Neural progenitor cell (in vitro differentiated cells): ENCODE results near the gene RALGAPA2. TPM values are rescaled to one million over a fixed set of nuclear protein-coding genes. Genes with fewer than 3 reads are reported as not detected.

ENCODE experiments used
- DNase-seq: peaks from one replicate; pipeline ENCODE4 v3.0.0-alpha.2; 2016; ENCODE audit warnings: low spot score
- H2AFZ ChIP-seq: fragments of 200-600 bp; sonication (generic); replicated peaks from 2 replicates; pipeline ENCODE4 v1.6.1; 2016; ENCODE audit warnings: antibody characterized with exemption
- H3F3A ChIP-seq: fragments of 200-600 bp; sonication (generic); 2 replicates; pipeline ENCODE4 v1.6.1; 2016; ENCODE audit warnings: antibody characterized with exemption, low read depth
- H3K27ac ChIP-seq: fragments of 200-600 bp; sonication (generic); 2 replicates; pipeline ENCODE4 v1.5.1; 2016; ENCODE audit warnings: mild to moderate bottlenecking
- H3K27me3 ChIP-seq: fragments of 200-600 bp; sonication (generic); 2 replicates; pipeline ENCODE4 v1.6.1; 2016; ENCODE audit warnings: mild to moderate bottlenecking, moderate library complexity
- H3K36me3 ChIP-seq: fragments of 200-600 bp; sonication (generic); 2 replicates; pipeline ENCODE4 v1.5.1; 2016
- H3K4me1 ChIP-seq: fragments of 200-600 bp; sonication (generic); 2 replicates; pipeline ENCODE4 v1.6.1; 2016; ENCODE audit warnings: mixed run types
- H3K4me2 ChIP-seq: fragments of 200-600 bp; sonication (generic); 2 replicates; pipeline ENCODE4 v1.6.1; 2016
- H3K4me3 ChIP-seq: fragments of 200-600 bp; sonication (generic); 2 replicates; pipeline ENCODE4 v1.5.1; 2016
- H3K79me2 ChIP-seq: fragments of 200-600 bp; sonication (generic); 2 replicates; pipeline ENCODE4 v1.6.1; 2016; ENCODE audit warnings: low read depth
- H3K9ac ChIP-seq: fragments of 200-600 bp; sonication (generic); 2 replicates; pipeline ENCODE4 v1.6.1; 2016
- H3K9me3 ChIP-seq: fragments of 200-600 bp; sonication (generic); 2 replicates; pipeline ENCODE4 v1.5.1; 2016; ENCODE audit warnings: low read depth
- H4K20me1 ChIP-seq: fragments of 200-600 bp; sonication (generic); 2 replicates; pipeline ENCODE4 v1.6.1; 2016; ENCODE audit warnings: low read depth
- H3K27ac Mint-ChIP-seq: 3 replicates; pipeline ENCODE4 v1.8.0; 2021; ENCODE audit warnings: mixed read lengths
- H3K27me3 Mint-ChIP-seq: 2 replicates; pipeline ENCODE4 v1.8.0; 2022; ENCODE audit warnings: low read depth, mild to moderate bottlenecking, inconsistent platforms, moderate library complexity, mixed read lengths; ENCODE audit not compliant: insufficient read depth
- H3K36me3 Mint-ChIP-seq: 3 replicates; pipeline ENCODE4 v1.8.0; 2021; ENCODE audit warnings: mixed read lengths
- H3K4me1 Mint-ChIP-seq: 3 replicates; pipeline ENCODE4 v1.8.0; 2021; ENCODE audit warnings: mixed read lengths
- H3K4me3 Mint-ChIP-seq: 3 replicates; pipeline ENCODE4 v1.8.0; 2021; ENCODE audit warnings: mild to moderate bottlenecking, moderate library complexity, mixed read lengths
- H3K9me3 Mint-ChIP-seq: 3 replicates; pipeline ENCODE4 v1.8.0; 2020; ENCODE audit warnings: mixed read lengths
- CTCF ChIP-seq: fragments of 200-600 bp; sonication (generic); IDR thresholded peaks from 2 replicates; pipeline ENCODE4 v1.5.1; 2017; ENCODE audit warnings: antibody characterized with exemption, mild to moderate bottlenecking
- EZH2 ChIP-seq: fragments of 200-600 bp; sonication (generic); IDR thresholded peaks from 2 replicates; pipeline ENCODE4 v1.6.1; 2017; ENCODE audit warnings: antibody characterized with exemption, mild to moderate bottlenecking, moderate library complexity
- EZH2phosphoT487 ChIP-seq: fragments of 200-600 bp; sonication (generic); IDR thresholded peaks from 2 replicates; pipeline ENCODE4 v1.6.1; 2017; ENCODE audit warnings: antibody characterized with exemption
- total RNA-seq: library from RNA; depleted of rRNA; stranded (reverse); fragments of >200 nt; gene quantifications from 2 replicates; pipeline ENCODE4 v1.2.3, GENCODE V29; 2015; ENCODE audit warnings: low replicate concordance

RALGAPA2 gene
- total RNA-seq, 1 donor from 2014 or later = 25.9 TPM

GRCh38 chr20:20567712-20568111 lies 144.7 kb downstream of the RALGAPA2 start:
- H3K27ac Mint-ChIP-seq = no peak overlapping the region
- no peak overlapping the region for H3K4me3 Mint-ChIP-seq
- no peaks in the 10 kb centered on the region for H3K9me3 ChIP-seq
- H3K9ac ChIP-seq = no peak overlapping the region
- no peaks in the 10 kb centered on the region for H3F3A ChIP-seq
- no peaks in the 10 kb centered on the region for H3K27me3 ChIP-seq
- TF ChIP-seq EZH2phosphoT487 = no peak
- TF ChIP-seq CTCF = no peak
- TF ChIP-seq EZH2 = no peak
- peaks cover 8% of the 10 kb centered on the region for H3K36me3 ChIP-seq
- no peaks in the 10 kb centered on the region for H3K27me3 Mint-ChIP-seq
- no peak overlapping the region for H3K27ac ChIP-seq
- H3K4me3 ChIP-seq = no peak overlapping the region
- H2AFZ ChIP-seq = no peak overlapping the region
- no peak overlapping the region for H3K4me2 ChIP-seq
- peaks cover 6% of the 10 kb centered on the region for H3K36me3 Mint-ChIP-seq
- no peak for DNase-seq
- no peaks in the 10 kb centered on the region for H3K9me3 Mint-ChIP-seq
- no peaks in the 10 kb centered on the region for H3K4me1 Mint-ChIP-seq
- no peaks in the 10 kb centered on the region for H3K4me1 ChIP-seq
- no peaks in the 10 kb centered on the region for H3K79me2 ChIP-seq
- no peaks in the 10 kb centered on the region for H4K20me1 ChIP-seq

GRCh38 chr20:20566516-20566915 lies 145.9 kb downstream of the RALGAPA2 start:
- H3K4me3 Mint-ChIP-seq = no peak overlapping the region
- H3K4me2 ChIP-seq = no peak overlapping the region
- H3K9me3 ChIP-seq = no peaks in the 10 kb centered on the region
- H3K9me3 Mint-ChIP-seq = no peaks in the 10 kb centered on the region
- no peak overlapping the region for H3K9ac ChIP-seq
- no peak for DNase-seq
- H3K27me3 Mint-ChIP-seq = no peaks in the 10 kb centered on the region
- no peak overlapping the region for H3K27ac ChIP-seq
- H4K20me1 ChIP-seq = no peaks in the 10 kb centered on the region
- H3K4me1 Mint-ChIP-seq = no peaks in the 10 kb centered on the region
- H3K27ac Mint-ChIP-seq = no peak overlapping the region
- H2AFZ ChIP-seq = no peak overlapping the region
- H3K4me3 ChIP-seq = no peak overlapping the region
- H3F3A ChIP-seq = no peaks in the 10 kb centered on the region
- no peaks in the 10 kb centered on the region for H3K4me1 ChIP-seq
- TF ChIP-seq CTCF (no peak), EZH2 (no peak), EZH2phosphoT487 (no peak)
- H3K27me3 ChIP-seq = no peaks in the 10 kb centered on the region
- no peaks in the 10 kb centered on the region for H3K79me2 ChIP-seq
- peaks cover 4% of the 10 kb centered on the region for H3K36me3 ChIP-seq
- H3K36me3 Mint-ChIP-seq = peaks cover 6% of the 10 kb centered on the region

- no peak overlapping the region for H3K9ac ChIP-seq
- H3K4me1 Mint-ChIP-seq = no peaks in the 10 kb centered on the region
- TF ChIP-seq CTCF (no peak), EZH2phosphoT487 (no peak), EZH2 (no peak)
- H4K20me1 ChIP-seq = no peaks in the 10 kb centered on the region
- H3K27me3 Mint-ChIP-seq = no peaks in the 10 kb centered on the region
- H3K9me3 ChIP-seq = no peaks in the 10 kb centered on the region
- H2AFZ ChIP-seq = no peak overlapping the region
- no peak overlapping the region for H3K27ac ChIP-seq
- no peaks in the 10 kb centered on the region for H3K79me2 ChIP-seq
- H3K4me3 ChIP-seq = no peak overlapping the region
- H3K4me3 Mint-ChIP-seq = no peak overlapping the region
- no peaks in the 10 kb centered on the region for H3K27me3 ChIP-seq
- H3K27ac Mint-ChIP-seq = no peak overlapping the region
- no peak overlapping the region for H3K4me2 ChIP-seq
- DNase-seq = no peak
- H3K4me1 ChIP-seq = peaks cover 3% of the 10 kb centered on the region
- H3F3A ChIP-seq = no peaks in the 10 kb centered on the region
- peaks cover 4% of the 10 kb centered on the region for H3K36me3 ChIP-seq
- H3K9me3 Mint-ChIP-seq = no peaks in the 10 kb centered on the region
- H3K36me3 Mint-ChIP-seq = peaks cover 4% of the 10 kb centered on the region
These were observed 148.2 kb downstream of the RALGAPA2 start for GRCh38 chr20:20564279-20564678.

GRCh38 chr20:20562507-20562906 lies 149.9 kb downstream of the RALGAPA2 start:
- H3K36me3 Mint-ChIP-seq = peaks cover 9% of the 10 kb centered on the region

More at GRCh38 chr20:20562507-20562906, 149.9 kb downstream of the RALGAPA2 start:
- H3F3A ChIP-seq = no peaks in the 10 kb centered on the region
- no peak overlapping the region for H2AFZ ChIP-seq
- Mint-ChIP-seq H3K9me3 (no peaks in the 10 kb centered on the region), H3K4me1 (no peaks in the 10 kb centered on the region), H3K27ac (no peak overlapping the region), H3K4me3 (no peak overlapping the region), H3K27me3 (peaks cover 2% of the 10 kb centered on the region)
- H3K27me3 ChIP-seq = no peaks in the 10 kb centered on the region
- no peaks in the 10 kb centered on the region for H3K79me2 ChIP-seq
- peaks cover 8% of the 10 kb centered on the region for H3K4me1 ChIP-seq
- DNase-seq = no peak
- H3K36me3 ChIP-seq = no peaks in the 10 kb centered on the region
- H3K27ac ChIP-seq = no peak overlapping the region
- H4K20me1 ChIP-seq = no peaks in the 10 kb centered on the region
- H3K9ac ChIP-seq = no peak overlapping the region
- no peak overlapping the region for H3K4me3 ChIP-seq
- no peak for TF ChIP-seq EZH2
- no peak for TF ChIP-seq CTCF
- TF ChIP-seq EZH2phosphoT487 = no peak
- H3K4me2 ChIP-seq = no peak overlapping the region
- H3K9me3 ChIP-seq = no peaks in the 10 kb centered on the region
